Measurements from ENCODE around the gene MOGAT3. TPM values are rescaled to one million over a fixed set of nuclear protein-coding genes. Genes with fewer than 3 reads are reported as not detected.
A peak's percentile ranks its signal among the peaks of the same experiment; 100 is the strongest.

Gene MOGAT3
- total RNA-seq, 4 donors from 2014 or later, result not detected

DNA sequence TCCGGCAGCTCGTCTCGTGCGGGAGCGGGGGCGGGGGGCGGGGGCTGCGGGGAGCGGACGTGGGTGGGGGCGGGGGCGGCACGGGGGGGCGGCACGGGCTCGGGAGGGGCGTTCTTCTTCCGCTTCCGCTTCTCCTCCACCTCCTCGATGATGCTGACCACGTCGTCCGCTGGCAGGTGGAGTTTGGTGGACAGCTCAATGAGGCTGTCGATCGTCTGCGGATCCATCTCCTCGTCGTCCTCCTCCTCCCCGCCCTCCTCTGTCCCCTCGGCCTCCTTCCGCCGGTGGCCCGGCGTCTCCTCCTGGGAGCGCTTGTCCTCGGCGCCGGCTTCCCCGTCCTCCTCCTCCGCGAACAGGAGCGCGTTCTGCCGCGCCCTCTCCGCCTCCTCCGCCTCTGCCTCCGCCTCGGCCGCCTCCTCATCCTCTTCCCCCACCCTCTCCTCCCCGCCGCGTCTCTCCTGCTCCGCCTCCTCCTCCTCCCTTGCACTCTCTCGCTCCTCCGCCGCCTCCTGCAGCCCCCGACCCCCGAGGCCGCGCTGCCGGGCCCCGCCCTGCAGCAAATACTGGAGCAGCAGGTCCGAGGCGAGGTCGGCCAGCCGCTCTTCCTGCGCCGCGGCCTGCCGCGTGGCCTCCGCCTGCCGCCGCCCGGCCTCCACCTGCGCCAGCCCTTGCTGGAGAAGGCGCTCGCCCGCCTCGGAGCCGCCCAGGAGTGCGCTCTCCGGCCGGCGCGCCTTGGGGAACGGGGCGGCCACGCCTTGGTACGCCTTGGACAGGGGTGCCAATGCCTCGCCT lies 37.4 kb downstream of the MOGAT3 start:
- H3K36me3 ChIP-seq, result no peaks in the 10 kb centered on the region
- no peak overlapping the region for H3K27ac ChIP-seq
- peaks cover 30 to 32% of the 10 kb centered on the region in 2 donors for H3K27me3 ChIP-seq
- peak overlapping the region in 1 of 2 donors; percentile 36 for H3K4me3 ChIP-seq
- intact Hi-C loops (cut with DNase I; ENCODE audit: low total_unique reads), result no loop called here
- no peak for DNase-seq
- peaks cover 6 to 23% of the 10 kb centered on the region in 2 donors for H3K4me1 ChIP-seq
- TF ChIP-seq POLR2A (IDR thresholded peaks at IDR 0.05), result no peak
- TF ChIP-seq, protein P1, sequence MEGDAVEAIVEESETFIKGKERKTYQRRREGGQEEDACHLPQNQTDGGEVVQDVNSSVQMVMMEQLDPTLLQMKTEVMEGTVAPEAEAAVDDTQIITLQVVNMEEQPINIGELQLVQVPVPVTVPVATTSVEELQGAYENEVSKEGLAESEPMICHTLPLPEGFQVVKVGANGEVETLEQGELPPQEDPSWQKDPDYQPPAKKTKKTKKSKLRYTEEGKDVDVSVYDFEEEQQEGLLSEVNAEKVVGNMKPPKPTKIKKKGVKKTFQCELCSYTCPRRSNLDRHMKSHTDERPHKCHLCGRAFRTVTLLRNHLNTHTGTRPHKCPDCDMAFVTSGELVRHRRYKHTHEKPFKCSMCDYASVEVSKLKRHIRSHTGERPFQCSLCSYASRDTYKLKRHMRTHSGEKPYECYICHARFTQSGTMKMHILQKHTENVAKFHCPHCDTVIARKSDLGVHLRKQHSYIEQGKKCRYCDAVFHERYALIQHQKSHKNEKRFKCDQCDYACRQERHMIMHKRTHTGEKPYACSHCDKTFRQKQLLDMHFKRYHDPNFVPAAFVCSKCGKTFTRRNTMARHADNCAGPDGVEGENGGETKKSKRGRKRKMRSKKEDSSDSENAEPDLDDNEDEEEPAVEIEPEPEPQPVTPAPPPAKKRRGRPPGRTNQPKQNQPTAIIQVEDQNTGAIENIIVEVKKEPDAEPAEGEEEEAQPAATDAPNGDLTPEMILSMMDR (IDR thresholded peaks at IDR 0.05), result no peak
- H3K9me3 ChIP-seq, result no peaks in the 10 kb centered on the region

DNA sequence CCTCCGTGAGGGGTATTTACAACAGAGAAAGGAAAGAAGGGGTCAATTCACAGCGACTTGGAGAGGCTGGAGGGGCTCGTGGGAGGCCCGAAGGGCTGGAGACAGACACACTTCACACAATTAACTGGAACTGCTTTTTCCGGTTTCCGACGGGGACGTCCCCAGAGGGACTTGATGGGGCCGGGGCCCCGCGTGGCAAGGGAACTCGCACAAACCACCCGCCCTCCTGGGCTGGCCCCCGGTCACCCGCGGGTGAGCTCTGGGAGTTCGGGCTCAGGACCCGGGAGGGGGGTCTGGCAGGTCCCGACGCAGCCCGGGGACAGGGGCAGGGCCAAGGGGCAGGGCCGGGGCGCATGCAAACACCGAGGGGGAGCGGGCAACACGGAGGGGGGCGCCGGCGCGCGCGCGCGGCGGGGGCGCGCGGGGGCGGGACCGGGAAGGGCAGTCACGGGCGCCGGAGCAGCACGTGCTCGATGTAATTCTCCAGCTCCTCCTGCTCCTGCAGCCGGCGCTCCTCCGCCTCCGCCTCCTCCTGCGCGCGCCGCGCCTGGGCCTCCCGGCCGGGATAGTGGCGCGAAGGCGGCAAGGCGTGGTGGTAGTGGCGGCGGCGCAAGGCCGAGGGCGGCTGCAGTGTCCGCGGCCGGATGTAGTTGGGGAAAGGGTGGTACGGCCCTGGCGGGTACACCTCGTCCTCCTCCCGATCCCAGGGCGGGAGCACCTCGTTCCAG lies 38.1 kb downstream of the MOGAT3 start:
- Histone ChIP-seq H3K36me3 (no peaks in the 10 kb centered on the region), H3K4me1 (peaks cover 6 to 23% of the 10 kb centered on the region in 2 donors), H3K27ac (no peak overlapping the region), H3K9me3 (no peaks in the 10 kb centered on the region), H3K4me3 (peak overlapping the region in 1 of 2 donors; percentile 36), H3K27me3 (peaks cover 30 to 32% of the 10 kb centered on the region in 2 donors)
- intact Hi-C loops (cut with DNase I; ENCODE audit: low total_unique reads), result no loop called here
- DNase-seq, result no peak
- TF ChIP-seq, protein P1 (IDR thresholded peaks at IDR 0.05), result no peak
- no peak for TF ChIP-seq POLR2A (IDR thresholded peaks at IDR 0.05)

DNA sequence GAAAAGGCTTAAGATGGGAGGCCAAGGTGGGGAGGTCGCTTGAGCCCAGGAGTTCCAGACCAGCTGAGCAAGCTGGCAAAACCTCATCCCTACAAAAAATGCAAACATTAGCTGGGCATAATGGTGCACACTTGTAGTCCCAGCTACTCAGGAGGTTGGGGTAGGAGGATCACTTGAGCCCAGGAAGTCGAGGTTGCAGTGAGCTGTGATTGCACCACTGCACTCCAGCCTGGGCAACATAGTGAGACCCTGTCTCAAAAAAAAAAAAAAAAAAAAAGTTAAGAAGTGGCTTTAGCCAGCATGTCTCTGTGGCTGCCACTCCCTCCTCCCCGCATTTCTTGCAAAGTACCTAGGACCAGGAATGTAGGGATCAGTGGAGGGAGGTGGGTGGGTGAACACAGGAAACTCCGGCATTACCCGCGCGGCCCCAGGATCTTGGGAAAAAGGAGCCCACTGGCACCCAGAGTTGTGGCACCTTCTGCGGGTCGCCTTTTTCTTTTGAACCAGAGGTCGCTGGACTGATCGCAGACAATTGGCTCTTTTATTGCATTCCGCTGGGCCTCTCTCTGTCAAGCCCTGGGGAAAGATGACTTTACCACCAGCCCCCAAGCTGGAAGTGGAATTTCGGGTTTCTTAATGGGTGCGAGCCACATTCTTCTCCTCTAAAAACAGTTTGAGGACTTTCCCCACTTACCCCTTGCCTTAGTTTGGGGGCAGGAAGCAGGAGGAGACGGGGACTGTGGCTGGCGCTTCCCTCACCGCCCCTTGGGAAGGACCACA lies 39.0 kb downstream of the MOGAT3 start:
- intact Hi-C loops (cut with DNase I; ENCODE audit: low total_unique reads), result no loop called here
- Histone ChIP-seq H3K9me3 (no peaks in the 10 kb centered on the region), H3K27ac (no peak overlapping the region), H3K27me3 (peaks cover 24 to 30% of the 10 kb centered on the region in 2 donors), H3K4me1 (peaks cover 6 to 23% of the 10 kb centered on the region in 2 donors), H3K4me3 (no peak overlapping the region), H3K36me3 (no peaks in the 10 kb centered on the region)
- DNase-seq, result no peak
- no peak for TF ChIP-seq POLR2A (IDR thresholded peaks at IDR 0.05)
- TF ChIP-seq, protein P1 (IDR thresholded peaks at IDR 0.05), result no peak

DNA sequence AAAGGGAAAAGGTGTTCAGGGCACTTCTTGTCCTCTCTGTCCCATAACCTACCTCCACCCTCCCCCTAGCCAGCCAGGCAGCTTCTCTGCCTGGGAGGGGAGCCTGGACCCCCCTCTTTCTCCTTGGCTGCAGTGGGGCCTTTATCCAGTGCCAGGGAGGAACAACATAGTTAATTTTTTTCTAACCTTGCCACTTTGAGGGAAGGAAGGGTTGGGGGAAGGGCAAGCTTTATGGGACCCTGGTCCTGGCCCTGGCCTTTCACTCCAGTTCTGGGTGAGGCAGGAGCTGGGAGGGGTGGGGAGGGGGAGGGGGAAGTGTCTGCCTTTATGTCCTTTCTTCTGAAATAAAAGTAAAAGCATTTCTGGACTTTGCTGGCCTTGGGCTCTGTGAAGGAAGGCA lies 39.9 kb downstream of the MOGAT3 start:
- intact Hi-C loops (cut with DNase I; ENCODE audit: low total_unique reads), result no loop called here
- no peaks in the 10 kb centered on the region for H3K36me3 ChIP-seq

More for the DNA sequence above, 39.9 kb downstream of the MOGAT3 start:
- Histone ChIP-seq H3K4me3 (no peak overlapping the region), H3K27ac (no peak overlapping the region), H3K4me1 (peaks cover 6 to 23% of the 10 kb centered on the region in 2 donors), H3K9me3 (no peaks in the 10 kb centered on the region), H3K27me3 (peaks cover 16 to 25% of the 10 kb centered on the region in 2 donors)
- TF ChIP-seq, protein P1 (IDR thresholded peaks at IDR 0.05), result no peak
- no peak for TF ChIP-seq POLR2A (IDR thresholded peaks at IDR 0.05)
- no peak for DNase-seq

Data from uterus (tissue), 4 donors.